Neural cell (in vitro differentiated cells): ENCODE results near the gene CTSO. TPM values are rescaled to one million over a fixed set of nuclear protein-coding genes. Genes with fewer than 3 reads are reported as not detected.

Experiments
- H2AFZ ChIP-seq: fragments of 200-600, 300-800 bp; sonication (generic), shearing (Covaris generic); 2 replicates; pipeline ENCODE4 v1.6.0; 2014; ENCODE audit warnings: low read depth, mild to moderate bottlenecking, antibody characterized with exemption, low read length, moderate library complexity
- H3F3A ChIP-seq: fragments of 200-600 bp; shearing (Covaris generic); 2 replicates; pipeline ENCODE4 v1.6.1; 2016; ENCODE audit warnings: mild to moderate bottlenecking, moderate library complexity, mixed read lengths, antibody characterized with exemption, low read length; ENCODE audit not compliant: insufficient read depth, poor library complexity, severe bottlenecking
- H3K27ac ChIP-seq: fragments of 200-600, 300-800 bp; sonication (generic), shearing (Covaris generic); 2 replicates; pipeline ENCODE4 v1.5.1; 2014; ENCODE audit warnings: mild to moderate bottlenecking, low read length, moderate library complexity
- H3K27me3 ChIP-seq: fragments of 300-800, 200-600 bp; sonication (generic), shearing (Covaris generic); 2 replicates; pipeline ENCODE4 v1.6.0; 2014; ENCODE audit warnings: mild to moderate bottlenecking, low read depth, low read length, moderate library complexity; ENCODE audit not compliant: insufficient read depth
- H3K36me3 ChIP-seq: fragments of 300-800, 200-600 bp; sonication (generic), shearing (Covaris generic); 2 replicates; pipeline ENCODE4 v1.5.1; 2014; ENCODE audit warnings: mild to moderate bottlenecking, antibody characterized with exemption, low read length, moderate library complexity; ENCODE audit not compliant: insufficient read depth
- H3K4me2 ChIP-seq: fragments of 300-800, 200-600 bp; sonication (generic), shearing (Covaris generic); 2 replicates; pipeline ENCODE4 v1.6.0; 2014; ENCODE audit warnings: mild to moderate bottlenecking, low read length
- H3K4me3 ChIP-seq: fragments of 300-800, 200-600 bp; sonication (generic), shearing (Covaris generic); 2 replicates; pipeline ENCODE4 v1.5.1; 2014; ENCODE audit warnings: mild to moderate bottlenecking, low read length, moderate library complexity
- H3K79me2 ChIP-seq: fragments of 200-600 bp; shearing (Covaris generic); replicated peaks from 2 replicates; pipeline ENCODE4 v1.6.0; 2014; ENCODE audit warnings: mild to moderate bottlenecking, low read length, moderate library complexity; ENCODE audit not compliant: insufficient read depth
- H3K9ac ChIP-seq: fragments of 300-800, 200-600 bp; sonication (generic), shearing (Covaris generic); 2 replicates; pipeline ENCODE4 v1.6.1; 2016; ENCODE audit warnings: mild to moderate bottlenecking, low read length, mixed read lengths
- H3K9me2 ChIP-seq: fragments of 200-600 bp; shearing (Covaris generic); 2 replicates; pipeline ENCODE4 v1.6.1; 2016; ENCODE audit warnings: mild to moderate bottlenecking, low read length, mixed read lengths; ENCODE audit not compliant: insufficient read depth
- H3K9me3 ChIP-seq: fragments of 200-600, 300-800 bp; sonication (generic), shearing (Covaris generic); 2 replicates; pipeline ENCODE4 v1.6.1; 2016; ENCODE audit warnings: mild to moderate bottlenecking, mixed run types, low read length, moderate library complexity, mixed read lengths
- H4K20me1 ChIP-seq: fragments of 200-600 bp; shearing (Covaris generic); 2 replicates; pipeline ENCODE4 v1.6.1; 2016; ENCODE audit warnings: mild to moderate bottlenecking, mixed run types; ENCODE audit not compliant: insufficient read depth
- EP300 ChIP-seq: fragments of 450-650 bp; conservative IDR thresholded peaks from 2 replicates; pipeline ENCODE4 v1.6.1; 2014; ENCODE audit warnings: antibody characterized with exemption, mild to moderate bottlenecking, moderate library complexity; ENCODE audit not compliant: poor library complexity, severe bottlenecking
- EZH2 ChIP-seq: fragments of 200-600, 300-800 bp; shearing (Covaris generic), sonication (generic); IDR thresholded peaks from 2 replicates; pipeline ENCODE4 v1.6.1; 2014; ENCODE audit warnings: antibody characterized with exemption, low read length, borderline replicate concordance, mild to moderate bottlenecking; ENCODE audit not compliant: insufficient read depth, poor library complexity, severe bottlenecking
- MXI1 ChIP-seq: fragments of 450-650 bp; conservative IDR thresholded peaks from 2 replicates; pipeline ENCODE4 v1.6.1; 2014; ENCODE audit warnings: antibody characterized with exemption, mild to moderate bottlenecking; ENCODE audit not compliant: poor library complexity, severe bottlenecking
- POLR2AphosphoS5 ChIP-seq: IDR thresholded peaks from 2 replicates; pipeline ENCODE4 v1.6.1; 2012
- RAD21 ChIP-seq: fragments of 450-650 bp; conservative IDR thresholded peaks from 2 replicates; pipeline ENCODE4 v1.6.1; 2014; ENCODE audit warnings: antibody characterized with exemption, mild to moderate bottlenecking, moderate library complexity
- SMC3 ChIP-seq: fragments of 450-650 bp; conservative IDR thresholded peaks from 2 replicates; pipeline ENCODE4 v1.6.1; 2014; ENCODE audit warnings: antibody characterized with exemption, mild to moderate bottlenecking, moderate library complexity; ENCODE audit not compliant: poor library complexity
- TAF1 ChIP-seq: IDR thresholded peaks from 2 replicates; pipeline ENCODE4 v1.6.1; 2012; ENCODE audit warnings: low read depth
- polyA plus RNA-seq: library from polyadenylated mRNA; depleted of rRNA; stranded (reverse); fragments of >200 nt; gene quantifications from 2 replicates; pipeline ENCODE4 v1.2.3, GENCODE V29; 2014
- TF ChIP-seq, protein P1 (sequence below): IDR thresholded peaks from 2 replicates; pipeline ENCODE4 v1.6.1; 2012; ENCODE audit warnings: borderline replicate concordance
- TF ChIP-seq, protein P2 (sequence below): fragments of 450-650 bp; IDR thresholded peaks from 2 replicates; pipeline ENCODE4 v1.5.1; 2014; ENCODE audit warnings: antibody characterized with exemption, mild to moderate bottlenecking, moderate library complexity; ENCODE audit not compliant: poor library complexity, severe bottlenecking

The CTSO gene
- polyA plus RNA-seq, 1 donor from 2014 or later = 0.16 TPM

DNA sequence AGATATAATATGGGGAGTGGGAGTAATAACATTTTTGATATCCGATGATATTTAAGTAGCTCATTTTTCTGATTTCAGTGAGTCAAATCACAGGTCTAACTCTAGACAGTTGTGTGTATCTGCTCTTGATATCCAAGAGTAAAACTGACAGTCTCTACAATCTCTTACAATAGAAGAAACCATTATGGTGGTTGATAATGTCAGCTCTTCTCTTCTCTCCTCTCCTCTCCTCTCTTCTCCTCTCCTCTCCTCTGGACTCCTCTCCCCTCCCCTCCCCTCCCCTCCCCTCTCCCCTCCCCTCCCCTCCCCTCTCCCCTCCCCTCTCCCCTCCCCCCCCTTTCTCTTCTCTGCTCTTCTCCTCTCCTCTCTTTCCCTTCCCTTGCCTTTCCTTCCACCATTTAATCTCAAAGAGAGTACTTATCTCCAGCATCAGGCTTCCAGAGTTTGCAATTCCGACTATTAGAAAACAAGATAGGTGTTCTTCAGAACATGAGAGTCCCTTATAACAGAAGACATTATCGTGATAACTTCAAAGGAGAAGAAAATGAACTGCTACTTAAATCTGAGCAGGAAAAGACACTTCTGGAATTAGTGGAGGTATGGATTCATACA, 43.9 kb downstream of the CTSO start:
- Histone ChIP-seq H3K9ac (no peak overlapping the region), H3K27me3 (no peaks in the 10 kb centered on the region), H3K9me3 (no peaks in the 10 kb centered on the region), H3K36me3 (no peaks in the 10 kb centered on the region), H4K20me1 (no peaks in the 10 kb centered on the region), H3K4me2 (no peak overlapping the region), H3K27ac (no peak overlapping the region), H2AFZ (no peak overlapping the region), H3K79me2 (no peaks in the 10 kb centered on the region), H3F3A (no peaks in the 10 kb centered on the region), H3K4me3 (no peak overlapping the region), H3K9me2 (no peaks in the 10 kb centered on the region)
- TF ChIP-seq SMC3 (no peak), POLR2AphosphoS5 (no peak), RAD21 (no peak), EZH2 (no peak), MXI1 (no peak)
- TF ChIP-seq, protein P1, sequence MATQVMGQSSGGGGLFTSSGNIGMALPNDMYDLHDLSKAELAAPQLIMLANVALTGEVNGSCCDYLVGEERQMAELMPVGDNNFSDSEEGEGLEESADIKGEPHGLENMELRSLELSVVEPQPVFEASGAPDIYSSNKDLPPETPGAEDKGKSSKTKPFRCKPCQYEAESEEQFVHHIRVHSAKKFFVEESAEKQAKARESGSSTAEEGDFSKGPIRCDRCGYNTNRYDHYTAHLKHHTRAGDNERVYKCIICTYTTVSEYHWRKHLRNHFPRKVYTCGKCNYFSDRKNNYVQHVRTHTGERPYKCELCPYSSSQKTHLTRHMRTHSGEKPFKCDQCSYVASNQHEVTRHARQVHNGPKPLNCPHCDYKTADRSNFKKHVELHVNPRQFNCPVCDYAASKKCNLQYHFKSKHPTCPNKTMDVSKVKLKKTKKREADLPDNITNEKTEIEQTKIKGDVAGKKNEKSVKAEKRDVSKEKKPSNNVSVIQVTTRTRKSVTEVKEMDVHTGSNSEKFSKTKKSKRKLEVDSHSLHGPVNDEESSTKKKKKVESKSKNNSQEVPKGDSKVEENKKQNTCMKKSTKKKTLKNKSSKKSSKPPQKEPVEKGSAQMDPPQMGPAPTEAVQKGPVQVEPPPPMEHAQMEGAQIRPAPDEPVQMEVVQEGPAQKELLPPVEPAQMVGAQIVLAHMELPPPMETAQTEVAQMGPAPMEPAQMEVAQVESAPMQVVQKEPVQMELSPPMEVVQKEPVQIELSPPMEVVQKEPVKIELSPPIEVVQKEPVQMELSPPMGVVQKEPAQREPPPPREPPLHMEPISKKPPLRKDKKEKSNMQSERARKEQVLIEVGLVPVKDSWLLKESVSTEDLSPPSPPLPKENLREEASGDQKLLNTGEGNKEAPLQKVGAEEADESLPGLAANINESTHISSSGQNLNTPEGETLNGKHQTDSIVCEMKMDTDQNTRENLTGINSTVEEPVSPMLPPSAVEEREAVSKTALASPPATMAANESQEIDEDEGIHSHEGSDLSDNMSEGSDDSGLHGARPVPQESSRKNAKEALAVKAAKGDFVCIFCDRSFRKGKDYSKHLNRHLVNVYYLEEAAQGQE = no peak
- TF ChIP-seq, protein P2, sequence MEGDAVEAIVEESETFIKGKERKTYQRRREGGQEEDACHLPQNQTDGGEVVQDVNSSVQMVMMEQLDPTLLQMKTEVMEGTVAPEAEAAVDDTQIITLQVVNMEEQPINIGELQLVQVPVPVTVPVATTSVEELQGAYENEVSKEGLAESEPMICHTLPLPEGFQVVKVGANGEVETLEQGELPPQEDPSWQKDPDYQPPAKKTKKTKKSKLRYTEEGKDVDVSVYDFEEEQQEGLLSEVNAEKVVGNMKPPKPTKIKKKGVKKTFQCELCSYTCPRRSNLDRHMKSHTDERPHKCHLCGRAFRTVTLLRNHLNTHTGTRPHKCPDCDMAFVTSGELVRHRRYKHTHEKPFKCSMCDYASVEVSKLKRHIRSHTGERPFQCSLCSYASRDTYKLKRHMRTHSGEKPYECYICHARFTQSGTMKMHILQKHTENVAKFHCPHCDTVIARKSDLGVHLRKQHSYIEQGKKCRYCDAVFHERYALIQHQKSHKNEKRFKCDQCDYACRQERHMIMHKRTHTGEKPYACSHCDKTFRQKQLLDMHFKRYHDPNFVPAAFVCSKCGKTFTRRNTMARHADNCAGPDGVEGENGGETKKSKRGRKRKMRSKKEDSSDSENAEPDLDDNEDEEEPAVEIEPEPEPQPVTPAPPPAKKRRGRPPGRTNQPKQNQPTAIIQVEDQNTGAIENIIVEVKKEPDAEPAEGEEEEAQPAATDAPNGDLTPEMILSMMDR = no peak

DNA sequence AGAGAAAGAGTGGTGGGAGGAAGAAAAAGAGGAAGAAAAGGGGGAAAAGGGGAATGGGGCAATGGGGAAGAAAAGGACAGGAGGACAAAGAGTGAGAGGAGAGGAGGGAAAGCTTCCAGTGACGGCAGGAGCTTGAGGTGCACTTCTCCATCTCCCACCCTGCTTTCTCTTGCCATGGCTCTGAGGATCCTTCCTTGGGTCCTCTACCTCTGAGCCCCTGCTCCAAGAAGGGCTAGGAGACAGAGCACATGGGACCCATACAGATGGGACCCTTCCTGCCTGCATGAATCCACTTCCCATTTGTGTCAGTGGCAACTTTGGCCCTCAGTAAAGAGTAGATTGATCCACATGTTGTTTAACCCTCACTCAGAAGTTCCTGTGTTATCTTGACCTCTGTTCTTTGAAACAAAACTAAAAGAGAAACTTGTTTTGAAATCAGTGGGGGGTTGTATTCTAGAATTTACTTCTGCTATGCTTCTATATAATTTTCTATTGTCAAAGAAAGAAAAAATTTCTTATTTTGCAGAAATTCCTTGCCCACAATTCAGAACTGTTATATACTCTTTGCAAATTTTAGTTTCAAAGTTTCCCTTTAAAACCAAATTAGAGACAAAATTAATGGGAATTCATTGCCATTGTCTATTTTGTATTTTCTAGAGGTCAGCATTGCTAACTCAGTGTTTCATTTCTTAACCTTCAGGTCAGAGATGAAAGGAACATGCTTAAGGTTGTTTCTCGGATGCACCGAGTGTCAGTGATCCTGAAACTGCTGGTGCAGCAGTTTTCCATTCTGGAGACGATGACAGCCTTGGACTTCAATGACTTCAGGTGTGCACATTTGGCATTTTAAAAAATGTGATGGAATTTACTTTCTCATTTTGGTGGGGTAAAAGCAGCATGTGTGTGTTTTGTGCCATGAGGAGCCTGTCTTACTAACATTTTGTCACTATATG, 45.2 kb downstream of the CTSO start:
- H3K27ac ChIP-seq = no peak overlapping the region
- no peak overlapping the region for H3K4me2 ChIP-seq
- H3K4me3 ChIP-seq = no peak overlapping the region

More for the DNA sequence above, 45.2 kb downstream of the CTSO start:
- H2AFZ ChIP-seq = no peak overlapping the region
- no peaks in the 10 kb centered on the region for H3K9me3 ChIP-seq
- no peaks in the 10 kb centered on the region for H4K20me1 ChIP-seq
- no peaks in the 10 kb centered on the region for H3K9me2 ChIP-seq
- H3K79me2 ChIP-seq = no peaks in the 10 kb centered on the region
- H3K9ac ChIP-seq = no peak overlapping the region
- no peaks in the 10 kb centered on the region for H3F3A ChIP-seq
- no peaks in the 10 kb centered on the region for H3K36me3 ChIP-seq
- no peaks in the 10 kb centered on the region for H3K27me3 ChIP-seq
- TF ChIP-seq, protein P2 = no peak
- TF ChIP-seq, protein P1 = no peak
- no peak for TF ChIP-seq EZH2
- TF ChIP-seq EP300 = no peak
- TF ChIP-seq POLR2AphosphoS5 = no peak
- TF ChIP-seq MXI1 = no peak
- no peak for TF ChIP-seq TAF1
- no peak for TF ChIP-seq SMC3
- no peak for TF ChIP-seq RAD21
